ENCODE data around the gene H2AZ1.
A peak's percentile ranks its signal among the peaks of the same experiment; 100 is the strongest.

The H2AZ1 gene

DNA sequence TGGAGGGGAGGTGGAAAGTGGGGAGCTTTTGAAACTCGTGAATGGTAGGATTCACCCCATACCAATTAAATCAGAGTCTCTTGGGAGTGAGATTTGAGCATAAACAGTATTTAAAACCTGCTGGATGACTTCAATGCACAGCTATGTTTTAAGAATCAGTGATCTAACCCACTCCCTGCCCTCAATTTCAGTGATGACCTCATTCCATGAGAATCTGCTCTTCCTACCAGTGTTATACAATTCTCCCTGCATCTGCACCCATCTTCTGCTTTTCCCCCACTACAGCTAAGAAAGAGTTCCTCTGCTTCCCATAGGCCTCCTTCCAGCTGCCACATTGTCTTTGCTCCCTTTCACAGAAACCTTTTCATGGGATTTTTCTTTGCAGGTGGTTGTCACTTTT lies 18.3 kb upstream of the H2AZ1 start:
- Histone ChIP-seq H3K27me3 (ENCODE audit: control insufficient read depth in 3 of 3, insufficient read depth in 3 of 3, low read depth in 1 of 3, low read length in 3 of 3) (no peaks in the 10 kb centered on the region), H3K18ac (ENCODE audit: low read length) (no peak overlapping the region), H3K9ac (ENCODE audit: low read depth, low read length, poor library complexity) (no peak overlapping the region), H4K8ac (ENCODE audit: low read depth, low read length) (no peak overlapping the region), H2BK12ac (ENCODE audit: low read length) (no peak overlapping the region), H3K27ac (replicated peaks; ENCODE audit: low read length) (peak overlapping the region; percentile 12), H2BK15ac (ENCODE audit: low read length) (no peak overlapping the region), H3K79me1 (ENCODE audit: low read depth, low read length) (peaks cover 3% of the 10 kb centered on the region), H3K4me3 (ENCODE audit: low read length in 2 of 2) (no peak overlapping the region), H2BK120ac (ENCODE audit: low read depth, low read length) (no peak overlapping the region), H3K4ac (ENCODE audit: low read length) (no peak overlapping the region), H3K9me3 (replicated peaks in 1 of 2; ENCODE audit: control insufficient read depth in 2 of 2, insufficient read depth in 1 of 2, low read depth in 1 of 2, low read length in 2 of 2) (peaks cover 0 to 6% of the 10 kb centered on the region in 2 donors), H3K14ac (ENCODE audit: low read length) (no peak overlapping the region), H3K4me2 (ENCODE audit: insufficient read depth, low read length, poor library complexity, severe bottlenecking) (no peak overlapping the region), H3K36me3 (replicated peaks in 1 of 2; ENCODE audit: control insufficient read depth in 2 of 2, insufficient read depth in 2 of 2, low read length in 2 of 2) (no peaks in the 10 kb centered on the region), H2BK5ac (ENCODE audit: low read length) (no peak overlapping the region), H2AFZ (ENCODE audit: low read length) (peak overlapping the region; percentile 64), H3K23ac (ENCODE audit: low read depth, low read length, poor library complexity) (no peak overlapping the region), H4K91ac (ENCODE audit: low read depth, low read length, poor library complexity) (no peak overlapping the region), H3K4me1 (ENCODE audit: control insufficient read depth in 2 of 2, insufficient read depth in 1 of 2, low read depth in 1 of 2, low read length in 2 of 2) (peaks cover 0 to 4% of the 10 kb centered on the region in 2 donors), H2AK5ac (ENCODE audit: low read depth, low read length) (no peak overlapping the region)
- DNase-seq (ENCODE audit: low spot score), result no peak
- WGBS, 2 donors (ENCODE audit: extremely low coverage in 2 of 2, insufficient read length in 2 of 2, insufficient replicate concordance in 1 of 2), result no CpG with 5 or more reads among the region's 1 CpG

- Histone ChIP-seq H3K27ac (replicated peaks; ENCODE audit: low read length) (no peak overlapping the region), H2AK5ac (ENCODE audit: low read depth, low read length) (no peak overlapping the region), H3K79me1 (ENCODE audit: low read depth, low read length) (peaks cover 2% of the 10 kb centered on the region), H4K91ac (ENCODE audit: low read depth, low read length, poor library complexity) (no peak overlapping the region), H3K4me1 (ENCODE audit: control insufficient read depth in 2 of 2, insufficient read depth in 1 of 2, low read depth in 1 of 2, low read length in 2 of 2) (peaks cover 0 to 4% of the 10 kb centered on the region in 2 donors), H3K18ac (ENCODE audit: low read length) (no peak overlapping the region), H3K27me3 (ENCODE audit: control insufficient read depth in 3 of 3, insufficient read depth in 3 of 3, low read depth in 1 of 3, low read length in 3 of 3) (no peaks in the 10 kb centered on the region), H2BK12ac (ENCODE audit: low read length) (no peak overlapping the region), H3K36me3 (replicated peaks in 1 of 2; ENCODE audit: control insufficient read depth in 2 of 2, insufficient read depth in 2 of 2, low read length in 2 of 2) (no peaks in the 10 kb centered on the region), H3K4me3 (ENCODE audit: low read length in 2 of 2) (no peak overlapping the region), H2BK15ac (ENCODE audit: low read length) (no peak overlapping the region), H4K8ac (ENCODE audit: low read depth, low read length) (no peak overlapping the region), H3K14ac (ENCODE audit: low read length) (no peak overlapping the region), H3K4ac (ENCODE audit: low read length) (no peak overlapping the region), H2AFZ (ENCODE audit: low read length) (no peak overlapping the region), H2BK5ac (ENCODE audit: low read length) (no peak overlapping the region), H3K9ac (ENCODE audit: low read depth, low read length, poor library complexity) (no peak overlapping the region), H3K9me3 (replicated peaks in 1 of 2; ENCODE audit: control insufficient read depth in 2 of 2, insufficient read depth in 1 of 2, low read depth in 1 of 2, low read length in 2 of 2) (peaks cover 0 to 3% of the 10 kb centered on the region in 2 donors), H2BK120ac (ENCODE audit: low read depth, low read length) (no peak overlapping the region), H3K4me2 (ENCODE audit: insufficient read depth, low read length, poor library complexity, severe bottlenecking) (no peak overlapping the region), H3K23ac (ENCODE audit: low read depth, low read length, poor library complexity) (no peak overlapping the region)
- DNase-seq (ENCODE audit: low spot score), result no peak
- WGBS, 2 donors (ENCODE audit: extremely low coverage in 2 of 2, insufficient read length in 2 of 2, insufficient replicate concordance in 1 of 2), result no CpG with 5 or more reads among the region's 3 CpGs
Measured at GRCh38 chr4:99966692-99967091, 16.6 kb upstream of the H2AZ1 start.

GRCh38 chr4:99965674-99966350 lies 15.7 kb upstream of the H2AZ1 start:
- Histone ChIP-seq H3K14ac (ENCODE audit: low read length) (no peak overlapping the region), H3K27me3 (ENCODE audit: control insufficient read depth in 3 of 3, insufficient read depth in 3 of 3, low read depth in 1 of 3, low read length in 3 of 3) (no peaks in the 10 kb centered on the region), H3K9me3 (replicated peaks in 1 of 2; ENCODE audit: control insufficient read depth in 2 of 2, insufficient read depth in 1 of 2, low read depth in 1 of 2, low read length in 2 of 2) (no peaks in the 10 kb centered on the region), H4K91ac (ENCODE audit: low read depth, low read length, poor library complexity) (no peak overlapping the region), H3K36me3 (replicated peaks in 1 of 2; ENCODE audit: control insufficient read depth in 2 of 2, insufficient read depth in 2 of 2, low read length in 2 of 2) (no peaks in the 10 kb centered on the region), H3K18ac (ENCODE audit: low read length) (no peak overlapping the region), H2BK12ac (ENCODE audit: low read length) (no peak overlapping the region), H3K4me2 (ENCODE audit: insufficient read depth, low read length, poor library complexity, severe bottlenecking) (no peak overlapping the region), H3K4ac (ENCODE audit: low read length) (no peak overlapping the region), H3K23ac (ENCODE audit: low read depth, low read length, poor library complexity) (no peak overlapping the region), H3K79me1 (ENCODE audit: low read depth, low read length) (no peaks in the 10 kb centered on the region), H2AFZ (ENCODE audit: low read length) (no peak overlapping the region), H2BK120ac (ENCODE audit: low read depth, low read length) (no peak overlapping the region), H3K4me3 (ENCODE audit: low read length in 2 of 2) (no peak overlapping the region), H2AK5ac (ENCODE audit: low read depth, low read length) (no peak overlapping the region), H3K27ac (replicated peaks; ENCODE audit: low read length) (no peak overlapping the region), H3K9ac (ENCODE audit: low read depth, low read length, poor library complexity) (no peak overlapping the region), H3K4me1 (ENCODE audit: control insufficient read depth in 2 of 2, insufficient read depth in 1 of 2, low read depth in 1 of 2, low read length in 2 of 2) (peaks cover 0 to 4% of the 10 kb centered on the region in 2 donors), H2BK15ac (ENCODE audit: low read length) (no peak overlapping the region), H4K8ac (ENCODE audit: low read depth, low read length) (no peak overlapping the region), H2BK5ac (ENCODE audit: low read length) (no peak overlapping the region)
- no CpG with 5 or more reads among the region's 5 CpGs for WGBS, 2 donors (ENCODE audit: extremely low coverage in 2 of 2, insufficient read length in 2 of 2, insufficient replicate concordance in 1 of 2)
- DNase-seq (ENCODE audit: low spot score), result no peak

GRCh38 chr4:99965173-99965572 lies 15.1 kb upstream of the H2AZ1 start:
- Histone ChIP-seq H3K23ac (ENCODE audit: low read depth, low read length, poor library complexity) (no peak overlapping the region), H2BK15ac (ENCODE audit: low read length) (no peak overlapping the region), H3K4me3 (ENCODE audit: low read length in 2 of 2) (no peak overlapping the region), H2BK120ac (ENCODE audit: low read depth, low read length) (no peak overlapping the region), H2AFZ (ENCODE audit: low read length) (no peak overlapping the region), H3K9me3 (replicated peaks in 1 of 2; ENCODE audit: control insufficient read depth in 2 of 2, insufficient read depth in 1 of 2, low read depth in 1 of 2, low read length in 2 of 2) (no peaks in the 10 kb centered on the region), H4K91ac (ENCODE audit: low read depth, low read length, poor library complexity) (no peak overlapping the region), H3K27me3 (ENCODE audit: control insufficient read depth in 3 of 3, insufficient read depth in 3 of 3, low read depth in 1 of 3, low read length in 3 of 3) (no peaks in the 10 kb centered on the region), H3K27ac (replicated peaks; ENCODE audit: low read length) (no peak overlapping the region), H3K18ac (ENCODE audit: low read length) (no peak overlapping the region), H4K8ac (ENCODE audit: low read depth, low read length) (no peak overlapping the region), H2BK12ac (ENCODE audit: low read length) (no peak overlapping the region), H3K79me1 (ENCODE audit: low read depth, low read length) (no peaks in the 10 kb centered on the region), H3K4me1 (ENCODE audit: control insufficient read depth in 2 of 2, insufficient read depth in 1 of 2, low read depth in 1 of 2, low read length in 2 of 2) (peaks cover 0 to 4% of the 10 kb centered on the region in 2 donors), H3K14ac (ENCODE audit: low read length) (no peak overlapping the region), H2BK5ac (ENCODE audit: low read length) (no peak overlapping the region), H3K36me3 (replicated peaks in 1 of 2; ENCODE audit: control insufficient read depth in 2 of 2, insufficient read depth in 2 of 2, low read length in 2 of 2) (no peaks in the 10 kb centered on the region), H3K4me2 (ENCODE audit: insufficient read depth, low read length, poor library complexity, severe bottlenecking) (no peak overlapping the region), H3K4ac (ENCODE audit: low read length) (no peak overlapping the region), H3K9ac (ENCODE audit: low read depth, low read length, poor library complexity) (no peak overlapping the region), H2AK5ac (ENCODE audit: low read depth, low read length) (no peak overlapping the region)
- no peak for DNase-seq (ENCODE audit: low spot score)

All from neuronal stem cell (in vitro differentiated cells).